Putamen (tissue), 1 donor: Measurements from ENCODE around the gene COL8A2.

Source experiments
- DNase-seq: peaks from one replicate; pipeline ENCODE4 v3.0.0-alpha.2; 2016; ENCODE audit warnings: low spot score

The COL8A2 gene

DNA sequence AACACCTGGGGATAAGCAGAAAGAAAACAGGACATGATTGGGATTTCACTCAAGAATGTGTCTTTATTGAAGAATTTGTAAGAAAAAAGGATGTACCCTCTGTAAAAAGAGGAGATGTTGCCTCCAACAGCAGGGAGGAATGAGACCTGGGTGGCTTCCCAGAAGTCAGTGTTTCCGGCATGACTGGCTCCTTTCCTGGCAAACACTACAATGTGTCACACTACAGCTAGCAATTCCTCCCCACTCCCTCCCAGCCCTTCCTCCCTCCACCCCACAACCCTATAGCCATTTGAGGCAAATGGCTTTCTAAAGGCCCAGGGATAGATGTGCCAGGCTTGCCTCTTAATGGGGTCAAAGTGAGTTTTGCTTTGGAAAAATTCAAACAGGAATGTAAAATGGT lies 11.5 kb upstream of the COL8A2 start:
- no peak for DNase-seq

DNA sequence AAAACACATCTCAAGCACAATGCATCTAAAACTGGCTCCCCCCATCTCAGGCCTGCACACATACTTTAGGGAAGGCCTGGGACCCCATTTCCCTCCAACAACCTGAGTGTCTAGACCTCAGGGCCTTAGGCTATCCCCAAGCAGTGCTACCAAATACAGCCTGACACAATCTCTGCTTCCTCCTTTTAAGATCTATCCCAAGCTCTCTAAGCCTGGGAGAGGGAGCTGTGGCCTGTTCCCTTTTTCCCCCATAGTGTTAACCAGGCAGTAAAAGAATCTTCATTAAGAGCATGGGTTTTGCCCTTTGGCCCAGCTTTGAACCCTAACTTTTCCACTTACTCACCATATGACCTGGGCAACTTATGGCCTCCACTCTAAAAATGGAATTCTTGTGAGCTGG lies 10.8 kb upstream of the COL8A2 start:
- no peak for DNase-seq

DNA sequence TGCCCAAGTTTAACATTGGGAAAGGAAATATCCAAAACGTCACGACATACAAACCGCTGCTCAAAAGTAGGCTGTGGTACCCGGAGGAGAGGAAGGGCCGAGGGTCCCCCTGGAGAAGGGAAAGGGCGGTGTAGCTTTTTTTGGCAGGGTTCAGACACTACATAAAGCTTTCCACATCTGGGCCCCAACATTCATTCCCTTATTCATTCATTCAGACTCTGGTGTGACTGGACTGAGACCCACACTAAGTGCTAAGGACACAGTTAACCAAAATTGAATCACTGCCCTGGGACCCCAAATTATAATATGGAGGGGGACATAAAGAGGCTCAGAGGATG lies 10.3 kb upstream of the COL8A2 start:
- no peak for DNase-seq

DNA sequence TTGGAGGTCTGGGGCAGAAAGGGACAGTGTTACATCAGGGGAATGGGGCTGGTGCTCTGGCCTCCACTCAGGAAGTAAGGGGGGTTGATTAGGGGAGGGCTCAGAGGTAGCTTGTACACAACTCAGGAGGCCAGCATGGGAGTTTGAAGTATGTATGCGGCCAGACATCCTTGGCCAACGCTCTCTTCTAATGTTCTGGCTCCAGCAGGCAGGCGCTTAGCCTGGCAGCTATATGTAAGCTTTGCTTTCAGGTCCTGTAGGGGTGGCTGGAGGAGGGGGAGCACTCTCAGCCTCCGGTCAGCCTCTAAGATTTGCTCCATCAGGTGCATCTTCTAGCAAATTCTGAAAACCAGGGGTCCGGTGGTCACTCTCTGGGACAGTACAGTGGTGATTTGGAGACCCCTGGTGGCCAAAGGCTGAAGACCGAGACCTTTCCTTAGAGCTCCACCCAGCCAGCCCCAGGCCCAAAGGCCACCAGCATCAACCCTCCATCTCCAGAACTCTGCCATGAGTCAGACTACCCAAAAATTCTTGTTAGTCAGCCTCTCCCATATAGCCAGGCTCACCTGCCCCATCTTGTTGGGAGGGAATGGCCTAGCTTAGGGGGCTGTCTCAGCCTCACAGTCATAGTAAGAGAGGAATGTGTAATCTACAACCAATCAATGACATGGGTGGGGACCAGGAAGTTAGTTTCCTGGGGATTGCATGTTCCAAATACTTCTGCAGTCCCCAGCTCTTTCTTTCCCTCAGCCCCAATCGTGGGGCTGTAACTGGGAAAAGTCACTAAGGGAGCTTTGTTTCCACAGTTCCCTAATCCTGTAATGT lies 9.7 kb upstream of the COL8A2 start:
- no peak for DNase-seq

DNA sequence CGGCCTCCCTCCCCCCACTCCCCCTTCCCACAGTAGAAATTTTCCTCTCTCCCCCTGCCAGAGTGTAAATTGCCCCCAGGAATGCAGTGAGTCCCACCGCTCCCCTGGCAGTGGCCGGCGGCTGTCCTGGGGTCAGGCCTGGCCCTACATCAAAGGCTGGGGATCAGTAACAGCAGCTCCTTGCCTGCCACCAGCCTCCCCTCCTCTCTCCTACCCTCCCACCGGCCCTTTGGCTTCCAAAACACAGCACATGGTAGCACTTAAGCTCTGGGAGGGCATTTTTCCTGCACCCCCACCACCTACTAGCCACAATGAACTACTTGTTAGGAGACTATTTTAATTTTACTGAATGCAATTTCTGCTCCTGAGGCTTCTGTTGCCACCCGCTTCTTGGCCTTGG lies 9.0 kb upstream of the COL8A2 start:
- DNase-seq: no peak

DNA sequence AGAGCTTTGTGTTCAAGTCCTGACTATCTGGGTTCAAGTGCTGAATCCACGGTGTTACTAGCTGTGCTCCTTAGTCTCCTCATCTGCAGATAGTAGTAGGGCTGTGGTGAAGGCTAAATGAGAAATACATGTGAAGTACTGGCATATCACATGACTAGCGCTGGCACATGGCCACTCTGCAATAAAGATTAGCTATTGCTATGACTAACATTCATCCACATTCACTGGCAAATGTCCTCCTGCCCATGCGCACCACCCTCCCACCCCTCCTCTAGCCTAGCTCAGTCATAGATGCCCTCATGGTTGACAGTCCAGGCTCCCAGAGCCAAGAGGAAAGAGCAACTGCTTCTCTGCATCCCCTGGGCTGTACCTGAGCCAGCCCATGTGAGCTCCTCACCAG lies 8.5 kb upstream of the COL8A2 start:
- no peak for DNase-seq

DNA sequence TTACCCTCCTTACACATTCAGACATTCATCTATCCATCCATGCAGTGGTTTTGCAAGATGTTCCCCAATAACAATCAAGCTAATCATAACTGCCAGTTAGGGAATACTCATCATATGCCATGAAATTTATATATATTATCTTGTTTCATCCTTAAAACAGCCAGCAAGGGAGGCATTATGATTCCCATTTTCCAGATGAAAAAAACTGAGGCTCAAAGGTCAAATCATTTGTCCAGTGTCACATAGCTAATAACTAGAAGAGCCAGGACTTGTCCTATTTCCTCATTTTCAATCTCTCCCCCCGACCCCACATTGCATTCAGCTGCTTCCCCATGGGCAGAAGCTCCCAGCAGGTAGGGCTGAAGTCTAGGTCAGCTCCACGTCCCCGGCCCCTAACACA lies 7.0 kb upstream of the COL8A2 start:
- DNase-seq: no peak

DNA sequence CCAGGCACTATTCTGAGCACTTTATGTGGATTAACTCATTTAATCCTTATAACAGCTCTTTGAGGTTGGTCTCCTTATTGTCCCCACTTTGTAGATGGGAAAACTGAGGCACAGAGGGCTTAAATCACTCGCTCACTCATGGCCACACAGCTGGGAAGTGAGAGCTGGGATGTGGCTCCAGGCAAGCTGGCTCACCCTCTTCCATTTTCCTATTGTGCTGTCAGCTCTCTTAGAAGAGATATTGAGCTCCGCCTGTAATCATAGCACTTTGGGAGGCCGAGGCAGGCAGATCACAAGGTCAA lies 3.8 kb upstream of the COL8A2 start:
- no peak for DNase-seq

DNA sequence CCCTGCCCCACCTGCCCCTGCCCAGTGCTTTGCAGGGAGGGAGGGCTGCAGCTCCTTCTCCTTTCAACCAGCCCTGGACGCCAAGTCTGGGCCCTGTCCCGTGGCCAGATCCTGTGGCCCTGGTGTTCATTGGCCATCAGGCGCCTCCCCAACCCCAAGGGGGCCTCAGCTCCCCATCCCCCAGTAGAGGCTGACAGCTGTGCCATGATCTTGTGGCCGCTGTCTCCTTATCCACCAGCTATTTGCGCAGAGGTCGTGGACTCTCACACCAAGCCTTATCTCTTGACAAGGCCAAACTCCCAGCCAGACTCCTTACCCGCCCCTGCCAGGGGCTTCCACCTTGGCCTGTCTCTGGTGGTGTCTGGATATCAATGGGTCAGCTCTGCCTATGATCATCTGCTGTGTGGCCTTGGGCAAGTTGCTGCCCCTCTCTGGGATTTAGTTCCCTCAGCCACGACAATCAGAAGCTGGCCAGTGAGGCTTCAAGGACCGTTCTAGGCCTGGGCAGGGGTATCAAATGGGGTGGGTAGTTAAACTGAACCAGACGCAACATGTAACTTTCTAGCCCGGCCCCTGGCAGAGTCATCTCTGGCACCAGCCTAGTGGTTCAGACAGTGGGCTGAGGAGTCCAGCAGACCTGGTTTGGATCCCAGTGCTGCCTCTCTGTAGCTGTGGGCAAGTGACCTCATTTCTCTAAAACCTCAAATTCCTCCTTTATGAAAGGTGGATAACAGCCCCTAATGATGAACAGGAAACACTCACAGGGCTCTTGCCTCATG lies 3.3 kb upstream of the COL8A2 start:
- no peak for DNase-seq

DNA sequence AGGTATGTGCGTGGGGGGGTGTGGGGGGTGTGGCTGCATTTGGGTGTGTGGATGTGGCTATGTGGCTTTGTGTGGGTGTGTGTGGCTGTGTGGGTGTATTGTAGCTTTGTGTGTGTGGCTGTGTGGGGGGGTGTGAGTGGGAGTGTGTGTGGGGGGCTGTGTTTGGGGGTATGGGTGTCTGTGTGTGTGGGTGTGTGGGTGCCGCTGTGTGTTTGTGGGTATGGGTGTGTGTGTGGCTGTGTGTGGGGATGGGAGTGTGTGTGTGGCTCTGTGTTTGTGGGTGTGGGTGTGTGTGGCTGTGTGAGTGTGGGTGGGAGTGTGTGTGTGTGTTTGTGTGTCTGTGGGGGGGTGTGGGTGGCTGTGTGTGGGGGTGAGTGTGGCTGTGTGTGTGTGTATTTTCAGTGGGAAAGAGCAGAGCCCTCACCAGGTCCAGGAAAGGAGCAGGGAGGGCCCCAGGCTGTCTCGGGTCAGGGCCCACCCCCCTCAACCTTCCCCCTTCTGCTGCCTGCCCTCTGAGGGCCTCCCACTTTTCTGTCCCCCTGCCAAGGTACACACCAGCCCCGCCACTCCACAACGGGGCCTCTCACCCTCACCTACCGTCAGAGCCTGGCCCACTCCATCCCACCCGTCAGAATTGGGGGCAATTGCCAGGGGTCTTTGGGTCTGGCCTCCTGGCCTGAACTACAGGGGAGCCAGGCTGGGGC lies 1.9 kb upstream of the COL8A2 start:
- no peak for DNase-seq

DNA sequence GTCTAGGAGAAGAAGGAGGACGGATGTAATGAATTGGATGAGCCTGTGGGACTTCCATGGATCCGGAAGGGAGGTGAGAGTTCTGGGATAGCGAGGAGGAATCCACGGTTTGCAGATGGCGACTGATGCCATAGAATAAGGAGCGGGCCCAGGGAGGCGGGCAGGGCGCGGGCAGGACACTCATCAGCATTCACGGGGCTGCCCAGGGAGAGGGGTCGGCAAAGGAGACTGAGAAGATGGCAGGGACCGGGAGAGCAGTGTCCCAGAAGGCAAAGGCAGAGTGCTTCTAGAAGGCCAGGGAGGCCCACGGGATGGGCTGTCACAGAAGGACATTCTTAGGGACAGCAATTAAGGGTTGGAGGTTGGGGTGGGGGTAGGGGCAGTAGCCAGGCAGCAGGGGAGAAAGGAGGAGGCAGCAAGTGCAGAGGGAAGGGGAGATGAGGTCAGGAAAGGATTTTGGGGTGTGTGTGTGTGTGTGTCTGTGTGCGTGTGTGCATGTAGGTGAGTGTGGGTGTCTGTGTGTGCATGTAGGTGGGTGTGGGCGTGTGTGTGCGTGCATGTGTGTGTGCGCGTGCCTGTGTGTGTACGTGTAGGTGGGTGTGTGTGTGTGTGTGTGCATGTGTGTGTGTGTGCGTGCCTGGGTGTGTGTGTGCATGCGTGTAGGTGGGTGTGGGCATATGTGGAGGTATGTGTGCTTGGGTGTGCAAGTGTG lies 1.1 kb upstream of the COL8A2 start:
- DNase-seq: no peak

DNA sequence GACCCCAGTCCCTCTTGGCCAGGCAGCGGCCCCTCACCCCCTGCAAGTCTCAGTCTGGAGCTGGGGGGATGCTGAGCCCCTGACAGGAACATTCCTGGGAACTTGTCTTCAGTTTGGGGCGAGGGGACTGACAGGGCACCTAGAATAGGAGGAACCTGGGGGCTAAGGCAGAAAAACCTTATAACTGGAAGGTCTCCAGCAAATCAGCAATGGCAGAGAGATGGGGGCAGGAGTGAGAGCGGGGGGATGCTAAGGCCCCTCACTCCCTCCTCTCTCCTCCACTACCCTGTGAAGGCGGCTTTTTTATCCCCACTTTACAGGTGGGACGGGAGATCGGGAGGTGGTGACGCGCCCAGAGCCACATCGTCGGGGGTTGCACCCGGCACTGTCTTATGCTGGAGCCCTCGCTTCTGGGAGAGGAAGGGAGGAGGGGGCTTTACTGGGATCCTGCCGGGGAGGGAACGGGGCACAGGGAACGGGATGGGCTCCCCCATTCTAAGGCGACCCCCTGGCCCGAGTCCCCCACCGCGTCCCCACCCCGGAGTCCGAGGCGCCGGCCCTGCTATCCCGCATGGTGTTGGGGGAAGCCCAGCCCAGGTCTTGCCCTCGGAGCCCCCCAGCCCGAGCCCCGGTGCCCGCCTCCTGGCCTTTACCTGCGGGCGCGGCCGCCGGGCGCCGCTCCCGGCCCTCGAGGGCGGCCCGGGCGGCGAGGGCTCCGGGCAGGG lies 456 bp downstream of the COL8A2 start:
- DNase-seq: no peak

DNA sequence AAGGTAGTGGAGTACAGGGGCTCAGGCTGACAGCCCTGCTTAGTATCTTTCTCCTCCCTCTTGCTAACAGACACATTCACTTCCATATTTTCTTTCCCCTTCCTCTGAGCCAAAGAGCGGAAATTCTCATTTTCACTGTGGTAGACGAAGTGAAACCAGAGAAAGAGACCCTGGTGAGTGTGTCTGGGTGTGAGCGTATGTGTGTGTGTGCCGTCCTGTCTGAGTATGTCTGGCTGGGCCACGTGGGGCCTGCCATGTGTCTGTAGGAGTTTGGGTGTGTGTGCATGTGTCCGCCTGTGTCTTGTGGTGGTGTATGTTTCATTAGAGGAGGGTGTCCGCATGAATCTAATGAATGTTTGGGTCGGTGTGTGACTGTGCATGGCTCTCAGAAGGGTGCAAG lies 1.7 kb downstream of the COL8A2 start:
- DNase-seq: peak; percentile 39

DNA sequence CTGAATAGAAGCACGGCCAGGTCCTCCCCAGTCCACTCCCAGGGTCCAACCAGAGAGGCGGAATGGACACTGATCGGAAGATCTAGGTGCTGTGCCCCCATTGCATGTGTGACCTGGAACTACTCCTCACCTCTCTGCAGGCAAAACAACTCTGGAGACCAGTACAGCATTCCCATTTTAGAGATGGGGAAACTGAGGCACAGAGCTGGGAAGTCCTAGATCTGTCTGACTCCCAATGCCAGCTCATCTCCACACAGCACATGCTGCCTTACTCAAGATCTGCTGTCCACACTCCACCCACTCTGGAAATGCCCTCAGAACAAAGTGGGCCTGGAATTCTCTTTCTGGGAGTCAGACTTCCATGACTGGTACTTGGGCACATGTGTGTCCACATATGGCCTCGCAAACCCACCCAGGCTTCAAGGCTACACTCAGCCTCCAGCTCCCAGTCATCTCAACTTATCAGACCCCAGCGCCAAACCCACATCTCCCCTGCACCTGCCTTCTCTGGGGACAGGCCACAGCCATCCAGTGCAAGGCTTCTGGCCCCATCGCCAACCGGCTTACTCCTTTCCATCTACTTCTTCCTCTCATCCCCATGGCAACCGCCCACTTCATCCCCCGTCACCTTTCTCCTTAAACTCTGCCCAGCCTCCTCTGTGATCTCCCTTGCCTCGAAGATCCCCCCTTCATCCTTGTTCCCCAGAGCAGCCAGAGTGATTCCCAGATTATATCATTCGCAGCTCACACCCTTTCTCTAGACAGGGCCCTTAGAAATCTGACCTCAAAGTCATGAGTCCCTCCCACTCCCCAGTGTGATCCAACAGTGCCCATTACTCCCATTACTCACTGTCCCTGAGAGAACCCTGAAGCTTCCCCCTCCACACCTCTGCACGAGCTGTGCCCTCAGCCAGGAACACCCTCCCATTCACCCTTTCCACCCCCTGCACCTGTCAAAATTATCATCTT lies 2.7 kb downstream of the COL8A2 start:
- no peak for DNase-seq

DNA sequence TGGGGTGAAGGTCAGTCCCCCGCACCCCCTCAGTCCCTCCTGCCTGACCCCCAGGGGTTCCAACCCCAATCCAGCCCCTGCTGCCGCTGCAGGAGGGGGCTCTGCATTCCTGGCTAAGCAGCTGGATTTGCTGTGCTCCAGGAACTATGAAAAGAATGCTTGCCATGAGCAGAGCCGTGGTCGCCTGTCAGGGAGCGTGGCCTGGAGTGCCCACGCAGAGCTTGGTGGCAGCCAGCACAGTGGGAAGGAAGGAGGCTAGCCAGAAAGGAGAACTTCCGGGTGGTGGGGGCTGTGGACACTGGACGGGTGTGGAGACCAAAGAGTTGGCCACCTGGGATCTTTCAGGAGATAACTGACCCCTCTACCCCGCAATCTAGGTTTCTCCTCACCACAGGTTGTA lies 5.6 kb downstream of the COL8A2 start:
- DNase-seq: no peak

DNA sequence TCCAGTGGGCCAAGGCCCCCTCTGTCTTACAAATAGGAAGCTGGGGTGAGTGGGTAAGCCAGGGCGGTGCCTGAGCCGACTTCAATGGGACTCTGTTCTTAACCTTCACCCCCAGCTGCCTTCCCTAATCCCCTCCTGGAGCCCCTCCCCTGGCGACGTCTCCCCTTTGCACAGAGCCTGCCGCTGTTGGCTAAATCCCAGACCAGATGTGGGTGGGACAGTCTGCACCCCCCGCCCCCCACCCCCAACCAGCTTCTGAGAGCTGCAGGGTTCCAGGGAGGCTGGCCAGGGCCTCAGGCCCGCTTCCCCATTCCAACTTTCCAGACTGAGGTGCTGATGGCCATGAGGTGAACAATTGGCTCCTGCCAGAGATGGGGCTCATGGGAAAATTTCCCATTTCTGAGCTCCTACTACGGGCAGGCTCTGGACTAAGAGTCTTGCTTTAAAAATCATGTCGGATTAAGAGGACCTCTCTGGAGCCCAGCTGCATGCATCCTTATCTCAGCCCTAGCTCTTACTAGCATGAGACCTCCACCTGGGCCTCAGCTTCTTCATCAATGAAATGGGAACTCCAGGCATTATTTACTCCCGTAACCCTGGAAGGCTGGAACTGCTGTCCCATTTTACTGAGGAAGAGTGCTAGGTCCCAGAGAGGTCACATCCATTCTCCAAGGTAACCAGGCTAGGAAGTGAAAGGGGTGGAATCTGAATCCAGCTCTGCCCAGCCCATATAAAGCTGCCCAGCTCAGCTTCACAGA lies 6.4 kb downstream of the COL8A2 start:
- no peak for DNase-seq

DNA sequence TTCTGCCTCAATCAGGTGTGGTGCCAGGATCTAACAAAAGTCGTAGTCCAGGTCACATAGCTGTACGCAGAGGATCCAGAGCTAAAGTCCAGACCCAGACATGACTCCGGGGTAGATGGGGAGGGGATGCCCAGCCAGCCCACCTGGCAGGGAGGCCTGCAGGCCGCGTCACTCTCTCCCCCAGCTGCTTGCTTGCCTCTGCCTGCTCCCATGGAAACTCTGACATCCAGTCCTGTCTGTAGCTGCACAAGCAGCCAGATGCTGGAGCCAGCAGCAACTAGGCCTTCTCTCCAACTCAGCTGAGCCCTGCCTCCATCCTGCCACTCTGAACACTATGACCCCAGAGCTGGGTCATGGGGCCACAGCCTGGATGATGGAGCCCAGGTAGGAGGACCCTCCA lies 8.1 kb downstream of the COL8A2 start:
- DNase-seq: no peak

DNA sequence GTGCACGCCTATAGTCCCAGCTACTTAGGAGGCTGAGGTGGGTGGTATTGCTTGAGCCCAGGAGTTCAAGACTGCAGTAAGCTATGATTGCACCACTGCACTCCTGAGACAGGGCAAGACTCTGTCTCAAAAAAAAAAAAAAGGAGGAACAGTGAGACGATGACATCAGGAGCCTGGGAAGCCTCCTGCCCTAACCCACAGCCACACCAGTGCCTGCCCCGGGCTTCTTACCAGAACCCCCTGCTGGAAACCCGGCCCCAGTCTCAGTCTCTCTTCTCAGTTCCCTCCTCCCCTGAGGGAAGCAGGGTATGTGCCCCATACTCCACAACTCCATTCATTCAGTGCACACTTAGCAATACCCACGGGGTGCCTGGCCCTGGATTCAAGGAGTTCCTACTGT lies 9.1 kb downstream of the COL8A2 start:
- no peak for DNase-seq

DNA sequence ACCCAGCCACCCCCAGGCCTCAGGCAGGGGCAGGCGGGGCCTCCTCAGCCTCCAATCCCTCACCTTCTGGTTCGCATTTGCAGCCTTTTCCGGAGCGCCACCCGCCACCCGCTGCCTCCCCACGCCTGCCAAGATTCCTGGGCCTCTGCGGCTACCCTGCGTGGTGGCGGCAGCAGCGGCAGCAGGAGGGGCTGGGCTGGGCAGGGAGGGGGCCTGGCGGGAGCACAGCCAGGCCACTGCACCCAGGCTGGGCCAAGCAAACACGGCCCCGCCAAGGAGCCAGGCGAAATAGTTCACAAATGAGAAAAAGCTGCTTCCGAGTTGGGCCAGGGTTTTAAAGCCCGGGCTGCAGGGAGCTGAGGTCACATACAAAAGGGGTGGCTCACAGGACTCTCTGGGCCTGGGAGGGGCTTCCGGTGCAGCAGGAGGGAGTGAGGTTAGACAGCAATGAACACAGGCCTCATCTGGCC lies 9.8 kb downstream of the COL8A2 start:
- DNase-seq: no peak

DNA sequence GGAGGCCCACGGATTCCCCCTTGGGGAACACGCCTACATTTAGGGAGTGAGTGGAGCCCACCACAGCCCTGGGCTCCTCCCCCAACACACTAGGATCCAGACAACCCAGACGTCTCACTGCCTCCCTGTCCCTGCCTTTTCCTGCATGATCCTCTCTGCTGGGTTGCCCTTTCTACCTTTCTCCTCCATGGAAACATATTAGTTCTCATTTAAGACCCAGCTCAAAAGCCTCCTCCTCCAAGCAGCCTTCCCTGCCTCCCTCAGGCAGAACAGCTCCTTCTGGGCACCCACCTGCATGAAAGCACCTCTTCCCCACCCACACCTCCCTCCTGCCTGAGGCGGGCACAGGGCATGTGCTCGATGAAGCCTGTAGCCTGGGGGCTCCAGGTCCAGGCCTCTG lies 10.7 kb downstream of the COL8A2 start:
- no peak for DNase-seq
